ENCODE results near the gene TM7SF3.

DNA sequence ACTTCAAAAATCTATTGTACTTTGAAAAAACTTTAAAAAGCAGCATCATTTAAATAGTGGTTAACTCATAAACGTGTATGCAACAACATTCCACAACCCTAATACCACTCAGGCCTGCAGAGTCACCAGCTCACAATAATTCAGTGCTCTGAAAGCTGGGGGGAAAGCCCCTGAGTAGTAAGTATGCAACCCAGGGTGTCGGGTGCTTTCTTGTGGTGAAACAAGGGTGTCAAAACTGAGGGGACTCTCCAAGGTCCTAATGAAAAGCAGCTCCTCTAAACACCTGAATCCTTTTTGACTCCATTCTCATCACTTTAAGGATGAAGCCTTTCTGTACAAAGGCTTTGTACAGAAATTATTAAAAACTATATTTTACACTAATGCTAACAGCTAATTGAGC is 42.2 kb downstream of the TM7SF3 start:
- TF ChIP-seq POLR2AphosphoS5 (IDR thresholded peaks at IDR 0.05) = no peak
- TF ChIP-seq CTCF (IDR thresholded peaks at IDR 0.05) = no peak
- no peak for TF ChIP-seq POLR2A (IDR thresholded peaks at IDR 0.05)

Measured in breast epithelium (tissue), 3 donors.